Measurements from ENCODE around the gene GTF2H4. TPM values are rescaled to one million over a fixed set of nuclear protein-coding genes. Genes with fewer than 3 reads are reported as not detected.

The GTF2H4 gene
- total RNA-seq, 4 donors from 2014 or later = 27.4 to 96.6 (median 65.2) TPM; not detected in 1

GRCh38 chr6:30881392-30882203 lies 26.4 kb upstream of the GTF2H4 start:
- no peak overlapping the region for H3K4me3 ChIP-seq
- no peak for TF ChIP-seq POLR2A (IDR thresholded peaks at IDR 0.05)
- TF ChIP-seq, protein P1, sequence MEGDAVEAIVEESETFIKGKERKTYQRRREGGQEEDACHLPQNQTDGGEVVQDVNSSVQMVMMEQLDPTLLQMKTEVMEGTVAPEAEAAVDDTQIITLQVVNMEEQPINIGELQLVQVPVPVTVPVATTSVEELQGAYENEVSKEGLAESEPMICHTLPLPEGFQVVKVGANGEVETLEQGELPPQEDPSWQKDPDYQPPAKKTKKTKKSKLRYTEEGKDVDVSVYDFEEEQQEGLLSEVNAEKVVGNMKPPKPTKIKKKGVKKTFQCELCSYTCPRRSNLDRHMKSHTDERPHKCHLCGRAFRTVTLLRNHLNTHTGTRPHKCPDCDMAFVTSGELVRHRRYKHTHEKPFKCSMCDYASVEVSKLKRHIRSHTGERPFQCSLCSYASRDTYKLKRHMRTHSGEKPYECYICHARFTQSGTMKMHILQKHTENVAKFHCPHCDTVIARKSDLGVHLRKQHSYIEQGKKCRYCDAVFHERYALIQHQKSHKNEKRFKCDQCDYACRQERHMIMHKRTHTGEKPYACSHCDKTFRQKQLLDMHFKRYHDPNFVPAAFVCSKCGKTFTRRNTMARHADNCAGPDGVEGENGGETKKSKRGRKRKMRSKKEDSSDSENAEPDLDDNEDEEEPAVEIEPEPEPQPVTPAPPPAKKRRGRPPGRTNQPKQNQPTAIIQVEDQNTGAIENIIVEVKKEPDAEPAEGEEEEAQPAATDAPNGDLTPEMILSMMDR (IDR thresholded peaks at IDR 0.05) = no peak
- H3K36me3 ChIP-seq = no peaks in the 10 kb centered on the region
- H3K4me1 ChIP-seq = peaks cover 0 to 22% of the 10 kb centered on the region in 2 donors
- intact Hi-C loops (cut with DNase I; ENCODE audit: low total_unique reads) = loop anchor here (10.0 kb wide), 1 partner anchor 207 kb away; the partner anchor contains the start of gene DHX16
- no peaks in the 10 kb centered on the region for H3K27me3 ChIP-seq
- H3K9me3 ChIP-seq = no peaks in the 10 kb centered on the region
- DNase-seq = no peak
- peak overlapping the region; percentile 88 to 98 for H3K27ac ChIP-seq

DNA sequence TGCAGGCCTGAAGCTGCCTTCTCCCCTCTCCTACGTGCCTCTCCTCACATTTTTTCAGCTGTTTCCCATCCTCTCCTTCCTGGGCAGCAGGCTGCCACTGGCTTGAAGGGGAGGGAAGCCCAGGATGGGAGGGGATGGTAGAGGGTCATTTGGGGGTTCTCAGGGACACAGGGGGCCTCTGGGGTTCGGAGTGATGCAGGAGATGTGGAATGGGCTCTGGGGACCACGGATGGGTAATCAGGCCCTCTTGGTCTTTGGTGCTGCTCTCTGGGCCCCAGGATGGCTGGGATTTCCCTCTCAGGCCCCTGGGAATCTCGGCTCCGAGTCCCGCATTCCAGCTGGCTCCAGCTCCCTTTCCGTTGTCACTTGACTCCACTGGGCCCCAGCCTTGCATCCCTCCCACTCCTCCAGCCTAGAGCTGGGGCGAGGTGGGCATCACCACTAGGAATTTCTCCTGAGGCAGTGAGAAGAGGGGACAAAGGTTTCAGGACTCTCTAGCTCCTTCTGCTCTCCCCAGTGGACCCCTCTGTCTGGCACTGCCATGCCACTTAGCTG lies 25.7 kb upstream of the GTF2H4 start:
- Histone ChIP-seq H3K27ac (peak overlapping the region; percentile 88 to 98), H3K27me3 (no peaks in the 10 kb centered on the region), H3K36me3 (no peaks in the 10 kb centered on the region), H3K9me3 (no peaks in the 10 kb centered on the region), H3K4me3 (no peak overlapping the region), H3K4me1 (peaks cover 0 to 22% of the 10 kb centered on the region in 2 donors)
- TF ChIP-seq, protein P1 (IDR thresholded peaks at IDR 0.05) = no peak
- TF ChIP-seq POLR2A (IDR thresholded peaks at IDR 0.05) = no peak
- intact Hi-C loops (cut with DNase I; ENCODE audit: low total_unique reads) = loop anchor here (10.0 kb wide), 1 partner anchor 207 kb away; the partner anchor contains the start of gene DHX16
- DNase-seq = peak in 1 of 2 donors; percentile 46

DNA sequence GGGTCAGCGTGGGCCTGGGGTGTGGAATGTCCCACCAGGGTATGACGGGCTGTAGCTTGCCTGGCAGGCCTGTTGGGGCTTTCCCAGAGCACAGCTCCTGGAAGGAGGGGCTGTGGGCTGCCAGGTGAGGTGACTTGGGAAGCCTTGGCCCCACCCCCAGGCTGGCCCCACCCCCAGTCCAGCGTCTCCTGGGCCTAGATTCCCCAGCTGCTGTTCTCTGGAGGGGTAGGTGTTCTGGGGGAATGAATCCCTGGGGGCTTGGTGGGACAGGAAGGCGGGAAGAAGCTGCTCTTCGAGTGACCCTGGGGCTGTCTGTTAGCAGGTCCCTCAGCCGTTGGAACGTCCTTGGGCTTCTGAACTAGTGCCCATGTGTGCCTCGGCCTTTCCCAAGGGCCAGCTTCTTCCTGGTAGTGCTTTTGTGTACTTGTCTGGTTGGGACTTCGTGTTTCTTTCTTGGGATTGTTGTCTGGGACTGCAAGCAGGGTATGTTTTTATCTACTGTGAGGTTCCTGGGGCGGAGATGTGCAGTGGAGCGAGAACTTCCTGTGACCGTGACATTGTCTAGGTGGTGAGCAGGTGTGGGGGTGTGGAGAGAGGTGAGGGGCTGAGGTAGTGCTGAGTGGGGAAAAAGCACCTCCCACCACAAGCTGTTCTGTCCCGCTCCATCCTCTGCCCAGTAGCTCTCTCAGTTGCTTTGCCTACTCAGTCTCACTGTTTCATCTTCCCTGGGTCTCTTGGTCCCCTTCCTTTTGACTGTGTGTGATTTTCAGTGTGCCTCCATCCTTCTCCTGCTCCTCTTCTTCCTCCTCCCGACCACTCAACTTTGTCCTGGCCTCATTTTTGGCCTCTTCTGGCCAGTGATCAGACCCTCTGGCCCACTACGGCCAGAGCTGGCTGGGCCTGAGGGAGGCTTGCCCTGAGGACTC lies 25.0 kb upstream of the GTF2H4 start:
- H3K27ac ChIP-seq = peak overlapping the region; percentile 88 to 98
- no peaks in the 10 kb centered on the region for H3K9me3 ChIP-seq
- no peaks in the 10 kb centered on the region for H3K36me3 ChIP-seq
- intact Hi-C loops (cut with DNase I; ENCODE audit: low total_unique reads) = loop anchor here (10.0 kb wide), 1 partner anchor 208 kb away; the partner anchor contains the start of gene DHX16
- H3K4me3 ChIP-seq = peak overlapping the region in 1 of 2 donors; percentile 86
- H3K27me3 ChIP-seq = no peaks in the 10 kb centered on the region
- TF ChIP-seq, protein P1 (IDR thresholded peaks at IDR 0.05) = no peak
- peak in 1 of 2 donors; percentile 5 for TF ChIP-seq POLR2A (IDR thresholded peaks at IDR 0.05)
- DNase-seq = peak in 1 of 2 donors; percentile 53
- H3K4me1 ChIP-seq = peaks cover 0 to 22% of the 10 kb centered on the region in 2 donors

DNA sequence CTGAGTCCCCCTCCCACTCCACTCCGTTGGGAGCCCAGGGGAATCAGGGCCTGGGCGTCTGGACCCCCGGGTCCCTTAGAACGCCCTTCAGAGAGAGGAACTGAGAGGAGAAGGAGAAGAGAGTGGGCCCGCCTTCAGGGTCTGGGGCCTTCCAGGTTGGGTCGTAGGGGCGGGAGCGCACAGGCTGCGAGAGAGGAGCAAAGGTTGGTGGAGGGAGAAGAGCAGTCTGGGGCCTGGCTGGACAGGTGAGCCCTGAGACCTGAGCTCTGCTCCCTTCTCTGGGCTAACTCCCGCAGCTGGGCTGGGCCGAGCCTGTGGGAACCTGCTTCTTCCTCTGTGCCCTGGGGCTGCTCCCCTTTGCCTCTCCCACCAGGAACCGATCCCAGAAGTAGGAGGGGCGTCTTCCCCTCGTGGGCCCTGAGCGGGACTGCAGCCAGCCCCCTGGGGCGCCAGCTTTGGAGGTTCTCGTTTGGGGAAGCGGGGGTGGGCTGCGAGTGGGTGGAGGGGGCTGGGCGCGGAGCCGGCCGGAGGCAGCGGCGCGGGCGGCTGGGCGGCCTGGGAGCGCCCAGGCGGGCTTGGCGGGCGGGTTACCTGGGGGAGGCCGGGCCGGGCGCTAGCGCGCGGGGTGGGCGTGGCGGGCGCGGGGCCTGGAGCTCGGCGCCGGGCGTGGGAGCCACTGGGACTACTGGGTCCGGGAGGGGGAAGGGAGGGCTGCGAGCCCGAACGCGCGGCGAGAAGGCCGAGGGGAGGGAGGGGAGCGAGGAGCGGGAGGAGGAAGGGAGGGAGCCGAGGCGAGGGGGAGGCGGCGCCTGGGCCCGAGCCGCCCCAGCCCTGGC lies 24.1 kb upstream of the GTF2H4 start, which contains the start of gene DDR1:
Gene DDR1 (plus strand): TSS at position 835 of the 836 bp plus-strand sequence. CDS start 4,211 bp downstream, outside the sequence.
- Histone ChIP-seq H3K4me1 (peaks cover 0 to 22% of the 10 kb centered on the region in 2 donors), H3K27ac (peak within 1 kb of the TSS; percentile 88 to 98), H3K27me3 (no peaks in the 10 kb centered on the region), H3K36me3 (no peaks in the 10 kb centered on the region), H3K9me3 (no peaks in the 10 kb centered on the region), H3K4me3 (peak within 1 kb of the TSS; percentile 37 to 86)
- TF ChIP-seq, protein P1 (IDR thresholded peaks at IDR 0.05) = no peak
- no peak for TF ChIP-seq POLR2A (IDR thresholded peaks at IDR 0.05)
- peak; percentile 84 to 89 for DNase-seq
- intact Hi-C loops (cut with DNase I; ENCODE audit: low total_unique reads) = loop anchor here (10.0 kb wide), 1 partner anchor 209 kb away; the partner anchor contains the start of gene DHX16

Data from uterus (tissue), 4 donors.